DMS53 (cell line): ENCODE measurements around the gene RUNDC3A.

Source experiments
- DNase-seq: peaks from one replicate; lab custom pipeline; 2025; lab: John Stamatoyannopoulos, UW

Gene RUNDC3A

DNA sequence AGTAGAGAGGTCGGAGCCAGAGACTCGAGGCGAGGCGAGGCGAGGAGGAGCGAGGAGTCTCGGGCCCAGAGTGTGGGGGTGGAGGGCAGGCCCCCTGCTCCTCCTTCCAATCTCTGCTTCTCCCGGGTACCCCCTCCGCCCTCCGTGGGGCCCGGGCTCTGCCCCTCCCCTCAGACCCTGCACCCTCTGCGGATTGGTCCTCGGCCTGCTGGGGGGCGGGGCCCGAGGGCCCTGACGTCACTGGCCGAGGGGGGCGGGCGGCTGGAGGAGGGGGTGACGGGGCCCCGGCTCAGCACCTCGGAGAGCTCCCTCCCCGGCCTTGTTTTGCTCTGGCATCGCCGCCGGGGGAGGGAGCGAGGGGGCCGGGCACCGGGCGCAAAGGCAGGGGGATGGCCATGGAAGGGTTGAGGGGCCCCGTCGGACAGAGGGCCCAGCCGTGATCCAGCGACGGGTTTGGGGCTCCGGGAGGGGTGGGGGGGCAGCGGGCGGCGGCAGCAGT, at the start of gene RUNDC3A:
TSS of gene RUNDC3A (plus strand) at position 282 of the 499 bp plus-strand sequence. CDS start 232 bp downstream, outside the sequence.
- DNase-seq = peak; percentile 93

DNA sequence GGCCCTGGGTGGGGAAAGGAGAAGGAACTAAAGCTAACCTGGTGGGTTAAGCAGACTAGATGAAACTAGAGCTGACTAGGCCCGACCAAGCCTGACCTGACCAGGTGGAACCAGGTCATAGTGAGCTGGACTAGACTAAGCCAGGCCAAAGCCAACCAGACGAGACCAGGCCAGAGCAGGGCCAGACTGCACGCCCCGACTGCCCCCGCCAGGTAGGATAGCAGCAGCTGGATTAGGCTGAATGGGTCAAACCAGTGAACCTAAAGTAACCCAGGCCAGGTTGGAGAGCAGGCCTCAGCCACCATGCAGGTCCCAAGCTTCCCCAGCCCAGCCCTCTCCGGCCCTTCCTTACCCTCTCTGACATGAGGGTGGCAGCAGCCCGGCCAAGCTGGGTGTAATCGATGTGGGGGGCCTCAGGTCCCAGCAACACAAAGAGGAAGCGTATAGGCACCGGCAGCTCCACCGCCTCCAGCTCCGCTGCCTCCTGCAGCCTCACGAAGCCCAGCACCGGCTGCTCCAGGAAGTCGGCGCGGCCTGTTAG, 49.5 kb upstream of the RUNDC3A start:
- DNase-seq = no peak

DNA sequence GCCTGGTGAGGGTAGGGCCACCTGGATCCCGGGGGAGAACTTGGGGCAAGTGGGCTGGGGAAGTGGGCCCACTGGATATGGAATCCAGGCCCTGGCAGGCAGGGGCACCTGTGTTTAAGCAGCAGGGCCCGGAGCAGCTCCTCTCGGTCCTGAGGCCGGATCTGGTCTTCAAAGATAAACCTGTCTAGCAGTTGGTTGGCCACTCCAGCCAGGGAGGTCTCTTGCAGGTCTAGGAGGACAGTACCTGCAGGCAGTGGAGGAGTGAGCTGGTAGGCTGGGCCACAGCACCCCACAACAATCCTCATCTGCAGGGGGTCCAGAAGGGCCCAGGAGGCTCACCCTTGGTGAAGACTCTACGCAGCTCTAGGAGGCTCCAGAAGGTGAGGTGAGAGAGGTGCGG, 48.1 kb upstream of the RUNDC3A start:
- DNase-seq = no peak

DNA sequence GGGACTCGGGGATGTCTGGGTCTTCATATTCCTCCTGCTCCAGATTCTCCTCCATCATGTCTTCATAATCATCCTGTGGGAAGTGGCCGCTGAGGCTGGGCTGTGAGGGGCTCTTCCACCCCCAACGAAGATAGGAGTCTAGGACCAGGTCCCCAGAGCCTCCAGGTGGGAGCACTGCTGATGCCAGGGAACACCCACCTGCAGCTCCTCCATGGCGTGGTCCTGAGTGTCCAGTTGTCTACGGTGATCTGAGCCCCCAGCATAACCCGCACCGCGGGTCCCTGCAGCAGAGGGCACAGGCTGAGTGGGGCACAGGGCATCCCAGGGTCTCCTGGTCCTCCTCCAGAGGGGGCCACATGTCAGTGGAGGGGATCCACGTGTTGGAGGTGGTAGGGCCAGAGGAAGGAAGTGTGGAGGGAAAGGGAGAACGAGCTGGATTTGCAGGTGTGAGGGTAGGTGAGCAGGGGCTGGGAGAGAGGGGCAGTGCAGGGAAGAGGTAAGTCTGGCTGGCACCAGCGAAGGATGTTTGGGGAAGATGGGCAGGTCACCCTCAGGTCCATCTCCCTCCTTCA, 45.7 kb upstream of the RUNDC3A start:
- no peak for DNase-seq

DNA sequence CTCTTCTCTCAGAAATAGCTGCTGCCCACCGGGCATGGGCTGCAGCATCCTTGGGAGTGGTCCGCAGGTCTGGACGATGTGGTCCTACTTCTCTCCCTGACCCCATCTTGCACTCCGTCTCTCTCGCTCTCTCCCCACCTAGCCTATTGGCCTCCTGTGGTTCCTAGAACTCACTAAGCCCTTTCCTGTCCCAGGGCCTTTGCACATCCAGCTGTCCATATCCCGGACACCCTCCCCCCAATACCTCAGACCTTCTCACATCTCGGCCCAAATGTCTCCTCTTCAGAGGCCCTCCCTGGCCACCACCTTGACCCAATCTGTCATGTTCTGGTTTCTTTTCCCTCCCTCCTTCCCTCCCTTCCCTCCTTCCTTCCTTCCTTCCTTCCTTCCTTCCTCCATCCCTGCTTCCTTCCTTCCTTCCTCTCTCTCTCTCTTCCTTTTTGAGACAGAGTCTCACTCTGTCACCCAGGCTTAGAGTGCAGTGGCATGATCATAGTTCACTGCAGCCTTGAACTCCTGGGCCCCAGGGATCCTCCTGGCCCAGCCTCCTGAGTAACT, 45.0 kb upstream of the RUNDC3A start:
- DNase-seq = no peak

DNA sequence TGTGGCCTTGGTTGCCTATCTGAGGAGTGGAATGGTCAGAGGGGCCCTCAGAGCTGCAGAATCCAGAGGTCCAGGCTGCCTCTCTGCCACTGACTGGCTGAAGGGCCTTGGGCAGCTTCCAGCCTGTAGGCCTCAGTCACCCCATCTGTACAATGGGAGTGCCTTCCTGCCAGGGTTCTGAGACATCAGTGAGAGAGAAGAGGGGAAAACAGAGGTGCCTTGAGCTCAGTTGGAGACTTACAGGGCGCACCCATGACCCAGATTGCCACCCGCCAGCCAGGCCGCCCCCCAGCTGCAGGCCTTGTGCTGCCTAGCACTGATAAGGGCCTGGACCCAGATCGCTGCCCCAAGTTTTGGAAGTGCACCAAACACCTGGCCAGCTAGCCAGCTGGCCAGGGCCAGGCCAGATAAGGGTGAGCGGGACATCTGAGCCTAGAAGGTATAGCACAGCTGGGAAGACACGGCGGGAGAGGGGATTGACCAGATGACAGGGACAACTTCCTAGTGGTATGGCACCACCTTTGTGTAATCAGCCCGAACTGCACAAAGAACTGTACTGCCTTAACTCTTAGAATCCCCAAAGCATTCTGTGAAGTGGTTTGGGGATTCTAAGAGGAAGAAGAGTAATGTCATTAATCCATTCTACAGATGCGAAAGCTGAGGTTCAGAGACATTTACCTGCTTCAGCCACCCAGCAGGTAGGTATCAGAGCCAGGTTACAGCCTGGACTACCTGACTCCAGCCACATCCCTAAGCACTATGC, 41.8 kb upstream of the RUNDC3A start:
- DNase-seq = no peak

DNA sequence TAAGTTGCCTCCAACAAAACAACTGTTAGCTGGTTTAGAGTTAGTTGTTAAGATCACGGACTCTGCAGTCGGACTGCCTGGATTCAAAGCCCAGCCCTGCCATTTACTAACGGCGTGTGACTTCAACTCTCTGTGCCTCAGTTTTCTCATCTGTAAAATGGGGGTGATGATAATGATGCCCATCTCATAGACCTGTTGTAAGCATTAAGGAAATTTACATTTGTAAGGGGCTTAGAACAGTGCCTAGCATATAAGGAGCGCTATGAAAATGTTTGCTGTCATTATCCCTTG, 41.3 kb upstream of the RUNDC3A start:
- no peak for DNase-seq

DNA sequence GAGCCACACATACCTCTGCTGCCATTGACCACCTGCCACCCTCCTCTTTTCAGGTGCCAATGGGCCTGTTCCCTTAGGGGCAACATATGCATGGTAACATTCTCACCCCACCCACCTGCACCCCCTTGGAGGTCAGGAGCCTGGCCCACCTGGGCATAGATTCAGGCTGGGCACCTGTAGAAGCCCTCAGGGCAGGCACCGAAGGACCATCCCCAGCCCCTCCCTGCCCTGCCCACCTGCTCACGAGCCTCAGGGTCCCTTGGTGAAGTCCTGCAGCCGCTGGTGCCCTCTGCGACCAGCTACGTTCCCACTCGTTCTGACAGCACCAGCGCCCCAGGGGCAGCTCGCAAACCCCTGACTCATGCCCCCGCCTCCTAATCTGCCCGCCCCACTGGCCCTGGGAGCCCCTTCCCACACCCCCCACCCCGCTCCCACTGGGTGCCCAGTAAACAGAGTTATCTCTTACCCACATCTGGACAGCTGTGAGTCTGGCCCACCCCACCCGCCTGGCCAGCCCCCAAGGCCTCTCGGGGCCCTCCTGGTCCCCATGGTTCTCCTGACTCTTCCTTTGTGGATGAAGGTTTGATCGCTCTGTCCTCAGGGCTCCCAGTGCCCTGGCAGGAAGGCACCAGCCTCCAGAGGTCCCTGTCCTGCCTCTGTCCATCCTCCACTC, 40.4 kb upstream of the RUNDC3A start, which contains the start of gene SLC4A1:
TSS of gene SLC4A1 (minus strand) at position 318 of the 673 bp plus-strand sequence. CDS start 5,269 bp downstream, outside the sequence.
- DNase-seq = no peak

DNA sequence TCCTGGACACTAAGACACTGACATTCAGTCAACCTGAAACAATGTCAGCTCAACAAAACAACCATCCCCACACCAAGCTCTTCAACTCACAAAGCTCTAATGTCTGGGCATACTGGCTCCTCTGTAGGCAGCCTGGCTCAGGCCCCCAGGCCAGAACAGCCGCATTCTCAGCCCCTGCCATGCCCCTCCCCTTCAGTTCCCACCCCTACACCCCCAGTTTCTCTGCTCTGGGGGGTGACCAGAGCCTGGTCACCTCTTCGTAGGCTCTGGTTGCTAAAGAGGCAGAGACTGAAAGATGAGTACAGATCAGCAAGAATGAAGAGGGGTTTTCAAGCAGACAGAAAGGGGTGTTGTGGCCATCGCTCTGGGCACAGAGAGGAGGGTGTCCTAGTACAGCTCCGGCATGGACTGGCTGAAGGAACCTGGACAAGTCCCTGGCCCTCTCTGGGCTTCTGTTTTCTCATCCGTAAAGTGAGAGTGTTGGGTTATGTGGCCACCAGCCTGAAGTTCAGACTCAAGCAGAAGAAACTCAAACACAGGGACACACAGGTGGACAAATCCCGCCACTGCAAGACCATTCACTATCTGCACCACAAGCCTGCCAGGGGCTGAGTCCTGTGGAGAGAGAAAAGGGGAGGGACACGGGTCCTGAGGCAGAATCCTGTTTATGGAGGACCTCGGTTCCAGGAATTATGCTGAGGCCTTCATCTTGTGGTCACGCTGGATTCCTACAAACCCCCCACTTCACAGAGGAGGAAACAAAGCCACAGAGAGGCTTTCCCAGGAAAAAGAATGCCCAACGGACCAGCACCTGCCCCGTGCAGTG, 39.5 kb upstream of the RUNDC3A start:
- DNase-seq = no peak

DNA sequence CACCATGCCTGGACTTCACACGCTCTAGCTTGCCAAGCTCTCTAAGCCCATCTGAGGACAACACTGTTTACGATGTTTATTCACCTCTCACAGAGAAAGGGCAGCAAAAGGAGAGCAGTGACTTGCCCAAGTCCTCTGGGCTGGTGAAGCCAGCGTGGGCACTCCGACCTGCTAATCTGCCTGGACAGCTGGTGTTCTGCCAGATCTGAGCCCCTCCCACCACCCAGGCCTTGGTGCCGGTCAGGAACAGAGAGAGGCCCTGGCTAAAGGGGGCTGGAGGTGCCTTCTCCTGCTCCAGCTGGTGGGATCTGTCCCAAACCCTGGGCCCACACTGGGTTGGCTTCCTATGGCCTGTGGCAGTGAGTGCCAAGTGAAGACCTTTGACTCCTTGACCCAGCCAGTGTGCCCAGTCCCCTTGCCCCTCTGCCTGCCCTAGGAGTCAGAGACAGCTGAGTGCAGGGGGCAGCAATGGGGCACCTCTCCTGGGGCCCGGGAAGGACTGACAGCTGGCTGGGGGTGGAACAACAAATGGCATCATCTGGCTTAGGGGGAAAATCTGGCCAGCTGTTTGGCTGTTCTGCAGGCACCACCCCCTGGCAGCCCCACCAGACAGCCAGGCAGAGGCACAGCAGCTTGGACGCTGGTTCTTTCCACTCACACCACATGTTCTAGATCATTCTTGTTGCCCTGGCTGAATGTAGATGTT, 38.7 kb upstream of the RUNDC3A start:
- no peak for DNase-seq

DNA sequence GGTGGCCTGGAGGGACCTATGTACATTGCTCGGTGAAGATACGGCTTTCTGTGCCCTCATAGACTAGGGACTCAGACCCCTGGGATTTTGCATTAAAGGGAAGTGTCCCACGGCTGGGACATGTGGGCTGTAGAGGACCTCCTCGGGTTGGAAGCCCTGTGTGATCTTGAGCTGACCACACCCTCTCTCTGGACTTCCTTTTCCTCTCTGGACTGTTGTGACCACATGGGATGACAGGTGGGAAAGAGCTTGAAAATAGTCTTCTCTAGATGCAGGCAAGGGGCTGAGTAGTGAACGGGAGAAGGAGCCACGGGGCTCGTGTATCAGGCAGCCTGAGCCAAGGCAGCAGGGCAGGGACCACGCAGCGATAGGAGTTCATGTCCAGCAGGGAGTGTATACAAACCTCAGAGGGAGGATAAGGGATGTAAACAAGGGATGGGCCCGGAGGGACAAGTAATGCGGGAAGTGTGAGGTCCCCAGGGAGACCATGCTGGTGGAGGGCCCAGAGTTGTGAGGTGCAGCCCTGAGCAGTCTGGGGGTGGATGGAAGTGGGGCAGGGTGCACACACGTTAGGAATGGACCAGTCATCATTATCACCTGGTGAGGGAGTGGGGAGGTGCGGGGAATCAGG, 36.0 kb upstream of the RUNDC3A start:
- no peak for DNase-seq

DNA sequence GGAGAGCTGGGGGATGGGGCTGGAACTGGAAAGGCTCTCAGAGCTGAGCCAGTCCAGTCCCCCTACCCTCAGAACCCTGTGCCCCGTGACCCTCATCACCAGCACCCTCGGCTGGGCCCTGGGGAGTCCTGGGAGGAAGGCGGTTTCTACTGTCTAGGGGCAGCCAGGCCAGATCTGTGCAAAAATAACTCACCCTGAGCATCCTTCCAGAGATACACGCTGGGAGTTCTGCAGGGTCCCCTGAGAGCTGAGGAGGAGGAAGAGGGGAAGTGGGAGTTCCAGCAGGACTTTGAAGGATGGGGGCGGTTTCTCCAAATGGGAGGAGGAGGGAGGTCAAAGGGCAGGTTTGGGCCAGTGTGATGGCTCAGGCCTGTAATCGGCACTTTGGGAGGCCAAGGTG, 35.4 kb upstream of the RUNDC3A start:
- DNase-seq = no peak

DNA sequence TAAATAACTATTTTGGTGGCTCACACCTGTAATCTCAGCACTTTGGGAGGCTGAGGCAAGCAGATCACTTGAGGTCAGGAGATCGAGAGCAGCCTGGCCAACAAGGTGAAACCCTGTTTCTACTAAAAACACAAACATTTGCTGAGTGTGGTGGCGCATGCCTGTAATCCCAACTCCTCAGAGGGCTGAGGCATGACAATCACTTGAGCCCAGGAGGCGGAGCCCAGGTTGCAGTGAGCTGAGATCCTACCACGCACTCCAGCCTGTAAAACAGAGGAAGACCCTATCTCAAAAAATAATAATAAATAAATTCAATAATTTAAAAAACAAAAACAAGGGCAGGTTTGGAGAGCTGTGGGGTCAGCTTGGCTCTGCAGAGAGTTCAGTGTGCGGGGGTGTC, 34.8 kb upstream of the RUNDC3A start:
- DNase-seq = no peak

DNA sequence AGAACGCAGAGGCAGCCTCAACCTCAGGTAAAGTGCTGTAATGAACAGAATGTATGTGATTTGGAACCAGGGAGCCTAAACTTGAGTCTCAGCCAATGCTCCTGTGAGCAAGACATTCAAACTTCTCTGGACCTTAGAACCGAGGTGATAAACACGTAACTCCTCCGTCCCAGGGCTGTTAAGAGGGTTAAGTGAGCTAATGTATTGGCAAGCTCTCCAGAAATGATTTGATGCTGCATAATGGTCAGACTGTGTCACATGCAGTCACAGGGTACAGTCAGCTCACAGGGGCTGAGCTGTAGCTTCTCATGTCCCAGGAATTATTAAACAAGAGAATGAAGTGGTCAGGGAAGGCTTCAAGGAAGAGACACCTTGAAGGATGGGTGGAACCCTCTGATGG, 30.4 kb upstream of the RUNDC3A start:
- DNase-seq = no peak

DNA sequence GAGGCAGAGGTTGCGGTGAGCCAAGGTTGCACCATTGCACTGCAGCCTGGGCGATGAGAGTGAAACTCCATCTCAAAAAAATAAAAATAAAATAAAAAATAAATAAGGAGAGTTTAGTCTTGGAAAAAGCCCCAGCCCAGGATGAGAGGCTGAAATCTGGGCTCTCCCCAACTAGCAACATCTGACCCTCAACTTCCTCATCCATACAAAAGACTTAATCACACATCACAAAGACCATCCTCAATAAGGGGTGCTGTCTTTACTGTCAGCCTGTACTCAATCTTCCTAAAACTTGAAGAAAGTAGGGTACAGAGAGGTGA, 29.1 kb upstream of the RUNDC3A start:
- DNase-seq = no peak

DNA sequence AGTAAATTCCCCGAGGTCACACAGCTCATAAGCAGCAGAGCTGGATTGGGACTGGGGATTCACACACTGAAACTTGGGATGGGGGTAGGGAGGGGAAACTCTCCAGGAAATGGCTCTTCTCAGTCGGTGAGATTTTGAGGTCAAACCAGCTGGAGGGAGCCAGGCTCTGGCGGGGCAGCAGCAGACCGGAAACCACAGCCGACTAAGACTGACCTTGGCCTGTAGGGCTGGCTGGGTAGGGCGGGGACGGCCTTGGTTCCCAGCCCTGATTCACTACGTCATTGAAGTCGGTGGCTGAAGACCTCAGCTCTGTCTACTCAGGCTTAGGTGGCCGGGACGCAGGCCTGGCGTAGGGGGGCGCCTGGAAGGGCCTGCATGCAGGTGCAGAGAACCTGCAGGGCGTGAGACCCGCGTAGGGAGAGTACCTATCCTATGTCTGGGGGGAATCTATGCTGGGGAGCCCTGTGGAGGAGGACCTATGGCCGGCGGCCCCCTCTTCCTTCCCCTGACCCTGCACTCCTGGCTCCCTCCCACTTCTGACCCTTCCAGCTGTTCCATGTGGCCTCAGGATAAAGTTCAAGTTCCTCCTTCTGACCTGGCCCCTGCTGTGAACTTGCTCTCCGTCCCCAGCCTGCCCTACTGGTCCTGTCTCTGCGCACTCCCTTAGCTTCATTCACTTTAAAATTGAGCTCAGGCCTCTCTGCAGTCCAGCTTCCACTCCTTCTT, 28.6 kb upstream of the RUNDC3A start:
- DNase-seq = peak; percentile 56

DNA sequence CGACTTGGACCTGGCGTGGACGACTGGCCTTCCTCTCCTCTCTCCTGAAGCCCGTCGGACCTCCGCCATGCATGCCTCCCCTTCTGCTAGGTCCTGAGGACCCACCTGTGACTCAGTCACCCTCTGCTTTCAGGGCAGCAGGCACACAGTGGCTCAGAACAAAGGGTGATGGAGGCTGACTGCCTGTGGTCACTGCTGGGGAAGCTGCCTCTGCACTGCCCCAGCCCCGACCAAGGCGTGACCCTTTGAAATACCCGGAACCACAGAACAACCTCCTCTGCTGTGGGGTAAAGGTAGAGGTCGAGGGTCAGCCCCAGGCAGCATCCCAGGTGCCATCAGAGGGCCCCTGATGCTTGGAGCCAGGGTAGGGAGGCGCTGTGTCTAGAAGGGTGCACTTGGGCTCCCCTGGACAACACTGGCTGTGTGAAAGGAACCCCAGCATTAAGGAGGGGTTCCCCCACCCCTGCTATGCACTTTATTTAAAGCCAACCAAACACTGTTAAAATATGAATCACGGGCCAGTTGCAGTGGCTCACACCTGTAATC, 27.9 kb upstream of the RUNDC3A start:
- DNase-seq = no peak

DNA sequence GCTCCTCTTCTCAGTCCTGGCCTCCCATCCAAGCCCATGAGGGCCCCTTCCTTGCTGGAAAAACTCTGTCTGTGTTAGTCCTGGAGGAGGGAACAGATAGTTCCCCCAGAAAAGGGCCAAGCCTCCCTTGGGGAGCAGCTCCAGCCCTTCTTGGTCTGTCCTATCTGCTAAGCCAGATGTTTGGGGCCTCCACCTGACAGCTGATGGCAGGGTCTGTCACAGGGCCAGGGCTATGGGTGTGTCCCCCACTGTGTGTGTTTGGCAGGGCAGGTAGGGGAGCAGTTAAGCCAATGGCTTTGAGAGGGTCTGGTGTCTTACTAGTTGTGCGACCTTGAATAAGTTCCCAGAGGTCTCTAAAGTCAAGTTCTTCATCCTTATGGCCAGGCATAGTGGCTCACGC, 26.8 kb upstream of the RUNDC3A start:
- DNase-seq = no peak

DNA sequence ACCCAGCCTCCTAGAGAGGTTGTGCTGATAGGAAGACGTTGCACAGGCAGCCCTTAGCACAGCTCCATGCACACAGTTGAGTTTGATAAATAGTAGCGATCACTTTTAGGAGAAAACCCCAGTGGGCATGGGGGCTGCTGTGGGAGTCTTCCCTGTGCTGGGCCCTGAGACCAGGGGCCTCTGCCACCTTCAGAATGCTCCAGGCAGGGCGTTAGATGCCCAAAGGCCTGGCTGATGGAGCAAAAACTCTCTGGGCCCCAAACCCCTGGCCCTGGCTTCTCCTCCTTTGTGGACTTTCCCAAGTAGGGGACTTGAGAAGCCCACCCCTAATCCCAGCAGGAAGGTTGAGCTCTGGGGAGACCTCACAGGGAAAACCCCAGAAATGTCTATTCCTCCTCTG, 26.1 kb upstream of the RUNDC3A start:
- no peak for DNase-seq
